NCI-H2171 (cell line): ENCODE measurements around the gene ARL3.
"Not testable (repeated sequence)": the region's sequence is repeated elsewhere in the genome, so short reads cannot be mapped to it uniquely, and the experiment has no call there.

ENCODE experiments used
- DNase-seq: peaks from one replicate; lab custom pipeline; 2025; lab: John Stamatoyannopoulos, UW

ARL3 gene

GRCh38 chr10:102670871-102671434 is 43.2 kb downstream of the ARL3 start:
- DNase-seq, result peak; percentile 55

DNA sequence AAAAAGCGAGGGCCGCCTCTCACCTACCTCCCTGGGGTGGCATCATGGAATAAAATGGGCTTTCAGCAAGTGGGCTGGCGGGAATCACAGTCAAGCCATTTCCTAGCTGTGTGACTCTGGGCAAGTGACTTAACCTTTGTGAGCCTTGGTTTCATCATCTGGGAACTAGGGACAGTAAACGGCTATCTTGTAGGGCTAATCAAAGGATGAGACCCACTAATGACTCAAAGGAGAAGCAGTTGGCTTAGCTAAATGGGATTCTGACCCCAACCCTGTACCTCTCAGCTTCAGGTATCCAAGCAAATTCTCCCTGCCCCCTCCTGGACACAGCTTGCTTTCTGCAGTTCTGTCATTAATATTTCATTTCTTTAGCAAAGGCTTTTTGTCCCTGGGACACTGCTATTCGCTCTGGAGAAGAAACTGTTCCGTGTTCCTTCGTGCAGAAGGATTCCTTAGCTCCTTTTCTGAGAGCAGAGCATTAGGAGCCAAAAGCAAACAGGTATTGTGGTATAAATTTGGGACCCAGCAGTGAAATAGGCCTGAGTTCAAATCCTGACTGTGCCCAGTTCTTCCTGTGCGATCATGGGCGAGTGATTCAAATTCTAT is 44.0 kb downstream of the ARL3 start:
- DNase-seq, result no peak

DNA sequence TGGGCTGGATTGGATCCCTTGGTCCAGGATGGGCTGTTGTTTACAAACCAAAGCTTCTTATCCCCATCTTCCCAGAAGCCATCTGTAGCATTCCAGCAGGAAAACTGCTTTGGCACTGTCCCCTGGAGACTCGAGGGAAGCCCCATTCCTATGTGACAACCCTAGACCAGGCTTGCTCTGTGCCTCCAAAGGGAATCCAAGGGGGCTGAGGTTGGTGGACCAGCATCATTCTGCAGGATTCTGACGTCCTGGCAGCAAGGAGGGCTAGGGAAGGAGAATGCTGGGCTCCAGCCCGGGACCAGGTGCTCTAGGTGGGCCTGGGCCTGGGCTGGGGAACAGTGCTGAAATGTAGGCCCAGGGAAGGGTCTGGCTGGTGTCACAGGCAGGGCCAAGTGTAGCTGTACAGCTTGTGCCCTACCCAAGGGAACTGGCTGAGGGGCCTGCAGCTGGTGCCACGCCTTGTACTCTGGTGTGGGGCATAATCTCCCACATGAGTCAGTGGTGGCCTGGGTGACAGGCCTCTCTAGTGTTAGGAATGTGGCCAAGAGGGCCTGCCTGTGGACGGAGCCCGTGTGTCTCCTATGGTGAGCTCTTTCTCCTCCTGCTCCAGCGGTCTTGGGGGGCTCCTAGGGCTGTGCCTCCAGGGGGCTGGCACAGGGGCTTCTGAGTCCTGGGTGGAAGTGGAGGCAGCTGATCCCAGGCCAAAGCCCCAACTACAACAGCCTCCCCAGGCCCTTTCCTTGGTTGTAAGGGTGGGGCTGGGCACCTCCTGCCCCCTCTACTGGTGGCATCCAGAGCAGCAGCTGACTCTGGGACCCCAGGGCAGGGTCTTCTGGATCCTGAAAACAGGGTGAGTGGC is 44.8 kb downstream of the ARL3 start:
- DNase-seq, result no peak

GRCh38 chr10:102668326-102669107 is 45.7 kb downstream of the ARL3 start:
- no peak for DNase-seq

DNA sequence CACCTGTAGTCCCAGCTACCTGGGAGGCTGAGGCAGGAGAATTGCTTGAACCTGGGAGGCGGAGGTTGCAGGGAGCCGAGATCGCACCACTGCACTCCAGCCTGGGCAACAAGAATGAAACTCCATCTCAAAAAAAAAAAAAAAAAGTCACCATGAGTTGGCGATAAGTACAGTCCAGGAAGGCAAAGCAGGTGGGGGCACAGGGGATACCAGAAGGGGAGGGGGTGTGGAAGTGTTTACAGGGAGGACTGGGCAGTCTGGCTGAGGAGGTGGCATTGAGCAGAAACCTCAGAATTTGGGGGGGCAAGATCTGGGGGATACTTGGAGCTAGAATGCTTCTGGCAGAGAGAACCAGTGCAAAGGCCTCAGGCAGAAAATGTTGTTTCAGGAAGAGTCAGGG is 46.8 kb downstream of the ARL3 start:
- DNase-seq, result not testable (repeated sequence)

DNA sequence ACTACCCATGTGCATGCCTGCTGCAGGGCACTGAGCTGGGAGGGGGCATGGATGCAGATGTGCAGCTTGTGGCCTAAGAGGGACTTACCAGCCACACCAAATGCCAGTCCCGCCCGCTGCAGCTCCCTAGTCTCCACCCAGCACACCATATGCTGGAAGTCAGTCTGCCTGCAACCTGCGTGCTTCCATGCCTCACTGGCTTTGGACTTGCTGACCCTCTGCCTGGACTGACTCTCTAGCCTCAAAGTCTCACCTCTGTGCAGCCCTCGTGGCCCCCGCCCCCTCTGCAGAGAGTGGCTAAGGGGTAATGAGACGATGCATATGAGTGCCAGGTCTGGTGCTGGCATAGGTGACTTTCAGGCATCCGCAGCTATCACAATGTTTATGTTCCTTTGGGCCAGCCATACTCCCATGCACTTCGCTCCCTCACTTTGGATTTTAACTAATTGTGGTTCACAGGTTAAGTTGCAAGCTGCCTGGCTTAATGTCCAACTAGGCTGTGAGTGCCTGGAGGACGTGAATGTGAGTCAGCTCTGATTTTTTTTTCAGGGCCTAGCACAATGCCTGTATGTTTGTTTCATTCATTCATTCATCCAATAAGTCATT is 48.2 kb downstream of the ARL3 start:
- DNase-seq, result no peak

DNA sequence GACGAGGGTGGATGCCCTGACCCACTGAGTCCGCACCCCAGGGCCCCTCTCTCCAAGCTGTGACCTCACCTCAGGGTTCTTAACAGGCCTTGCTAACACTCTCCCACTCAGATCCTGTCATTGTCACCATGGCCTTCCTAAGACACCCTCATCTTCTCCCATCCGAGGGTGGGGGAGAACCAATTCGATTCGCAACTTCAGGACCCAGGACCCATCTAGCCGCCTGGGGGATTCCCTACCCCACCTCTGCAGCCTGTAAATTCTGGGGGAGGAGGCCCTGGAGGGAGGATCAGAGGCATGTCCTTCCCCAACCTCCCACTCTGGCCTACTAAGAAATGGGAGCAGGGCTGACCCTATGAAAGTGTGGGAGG is 52.6 kb downstream of the ARL3 start:
- no peak for DNase-seq

DNA sequence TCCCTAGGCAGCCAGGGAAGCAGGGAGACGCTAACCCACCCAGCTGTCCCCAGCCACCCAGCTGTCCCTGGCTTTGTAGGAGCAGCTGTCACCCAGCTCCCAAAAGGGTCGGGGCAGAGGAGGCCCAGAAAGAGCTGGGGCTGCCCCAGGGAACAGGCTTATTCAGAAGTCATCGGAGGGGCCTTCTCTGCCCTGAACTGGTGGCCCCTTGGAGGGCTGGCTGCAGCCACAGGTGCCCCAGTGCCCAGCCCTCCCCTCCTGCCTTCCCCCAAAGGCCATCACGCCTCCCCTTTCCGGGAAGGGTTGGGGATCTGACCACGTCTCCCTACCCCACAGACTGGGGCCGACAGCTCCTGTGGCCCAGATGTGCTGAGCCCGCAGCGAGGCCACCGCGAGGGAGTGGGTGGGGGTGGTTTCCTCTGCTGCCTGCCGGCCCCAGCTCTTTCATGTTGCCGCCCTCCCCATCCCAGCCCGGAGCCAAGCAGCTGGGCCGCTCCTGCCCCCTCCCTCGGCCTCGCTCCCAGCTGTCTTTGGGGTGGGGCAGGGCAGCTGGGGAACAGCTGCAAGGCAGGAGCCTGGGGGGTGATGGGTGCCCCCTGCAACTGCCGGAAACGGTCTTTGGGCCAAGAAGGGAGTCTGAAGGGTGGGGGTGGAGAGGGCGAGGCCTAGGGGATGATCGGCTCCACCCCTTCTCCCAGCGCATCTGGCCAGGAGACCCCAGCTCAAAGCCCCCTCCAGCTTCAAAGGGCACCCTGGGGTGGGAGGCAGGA is 53.1 kb downstream of the ARL3 start:
- DNase-seq, result peak; percentile 65

DNA sequence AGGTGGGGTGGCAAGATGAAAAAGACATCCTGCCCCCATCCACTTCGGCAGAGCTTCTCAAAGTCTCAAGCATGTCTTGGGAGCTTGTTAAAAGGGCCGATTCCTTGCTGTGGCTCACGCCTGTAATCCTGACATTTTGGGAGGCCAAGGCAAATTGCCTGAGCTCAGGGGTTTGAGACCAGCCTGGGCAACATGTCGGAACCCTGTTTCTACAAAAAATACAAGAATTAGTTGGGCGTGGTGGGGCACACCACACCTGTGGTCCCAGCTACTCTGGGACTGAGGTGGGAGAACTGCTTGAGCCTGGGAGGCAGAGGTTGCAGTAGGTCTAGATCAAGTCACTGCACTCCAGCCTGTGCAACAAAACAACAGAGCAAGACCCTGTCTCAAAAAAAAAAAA is 55.4 kb downstream of the ARL3 start:
- no peak for DNase-seq

DNA sequence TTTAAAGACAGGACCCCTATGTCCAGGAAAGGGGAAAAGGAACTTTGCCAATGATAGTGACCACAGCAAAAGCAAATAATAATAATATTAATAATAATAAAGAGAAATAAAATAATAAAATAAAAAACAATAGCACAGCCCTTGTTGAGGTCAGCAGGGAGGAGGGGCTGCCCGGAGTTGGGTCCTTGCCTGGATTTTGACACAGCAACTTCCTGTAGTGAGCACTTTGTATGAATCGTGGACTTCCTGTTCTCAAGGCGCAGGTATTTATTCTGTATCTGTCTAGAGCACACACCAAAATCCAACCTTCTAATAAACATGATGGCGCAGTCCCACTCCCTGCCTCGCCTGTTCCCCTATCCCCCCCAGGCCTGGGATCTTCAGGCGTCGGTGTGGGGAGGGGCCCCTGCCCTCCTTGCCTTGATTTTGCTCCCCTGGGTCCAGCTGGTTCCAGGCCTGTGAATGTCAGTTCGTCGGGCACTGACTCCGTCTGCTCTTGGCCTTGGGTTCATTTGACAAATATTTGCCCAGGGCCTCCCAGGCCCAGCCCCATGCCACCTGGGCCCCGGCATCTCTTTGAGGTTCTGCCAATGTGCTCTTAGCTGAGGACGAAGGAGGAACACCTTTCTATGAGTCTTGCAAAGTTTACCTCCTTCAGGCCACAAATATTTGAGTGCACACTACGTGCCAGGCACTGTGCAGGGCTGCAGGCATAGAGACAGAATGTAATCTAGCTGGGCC is 56.0 kb downstream of the ARL3 start:
- no peak for DNase-seq

DNA sequence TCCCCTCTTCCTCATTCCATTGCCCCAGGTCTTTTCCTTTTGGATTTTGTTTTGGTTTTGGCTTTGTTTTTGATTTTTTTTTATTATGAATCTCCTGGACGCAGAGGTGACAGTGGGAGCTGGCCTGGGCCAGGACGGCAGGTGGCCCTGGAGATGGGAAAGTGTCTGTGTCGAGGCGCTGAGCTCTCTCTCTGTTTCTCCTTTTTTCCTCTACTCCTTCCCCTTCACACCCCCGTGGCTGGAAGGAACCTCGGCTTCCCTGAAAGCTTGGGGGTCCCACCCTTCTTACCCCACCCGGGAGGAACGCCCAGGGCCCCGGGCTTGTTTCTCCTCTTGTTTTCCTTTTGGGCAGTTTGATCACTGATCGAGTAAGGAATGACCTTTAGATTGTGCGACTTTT is 56.7 kb downstream of the ARL3 start:
- no peak for DNase-seq

GRCh38 chr10:102656791-102657371 is 57.3 kb downstream of the ARL3 start:
- DNase-seq, result no peak

- DNase-seq, result no peak
These were observed 58.2 kb downstream of the ARL3 start for GRCh38 chr10:102656026-102656425.

GRCh38 chr10:102654969-102655368 is 59.2 kb downstream of the ARL3 start:
- no peak for DNase-seq

DNA sequence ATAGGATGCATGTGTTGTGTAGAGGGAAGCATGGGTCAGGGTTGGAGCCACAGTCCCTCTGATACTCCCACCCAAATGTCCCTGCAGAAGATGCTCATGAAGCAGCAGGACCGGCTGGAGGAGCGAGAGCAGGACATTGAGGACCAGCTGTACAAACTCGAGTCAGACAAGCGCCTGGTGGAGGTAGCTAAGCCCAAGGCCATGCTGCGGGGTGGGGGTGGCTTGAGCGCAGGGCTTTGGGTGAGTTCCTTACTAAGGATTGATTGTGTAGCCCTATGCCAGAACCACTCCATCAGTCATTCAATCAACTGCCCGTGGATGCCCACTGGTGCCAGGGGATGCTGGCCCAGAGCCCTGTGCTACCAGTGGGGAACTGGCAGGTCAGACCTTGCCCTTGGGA is 59.6 kb downstream of the ARL3 start:
- no peak for DNase-seq

GRCh38 chr10:102653060-102653459 is 61.1 kb downstream of the ARL3 start:
- DNase-seq, result no peak

- no peak for DNase-seq
These were observed 61.9 kb downstream of the ARL3 start for GRCh38 chr10:102652170-102652916.

- no peak for DNase-seq
These were observed 62.6 kb downstream of the ARL3 start for GRCh38 chr10:102651455-102652169.
